Skeletal muscle tissue (tissue), 4 donors: ENCODE results near the gene CD300LF. TPM values are rescaled to one million over a fixed set of nuclear protein-coding genes. Genes with fewer than 3 reads are reported as not detected.

Source experiments
- H3K27ac ChIP-seq: one replicate; pipeline ENCODE4 v1.7.0; 2013; ENCODE audit warnings: mild to moderate bottlenecking, low read depth, low read length, inconsistent platforms
- H3K27me3 ChIP-seq, 3 donors: one replicate each; pipeline ENCODE4 v1.7.0; 2013; ENCODE audit warnings: low read length in 3 of 3; ENCODE audit not compliant: control insufficient read depth in 3 of 3, insufficient read depth in 3 of 3
- H3K36me3 ChIP-seq, 3 donors: one replicate each; pipeline ENCODE4 v1.7.0; 2013; ENCODE audit warnings: low read length in 3 of 3; ENCODE audit not compliant: control insufficient read depth in 3 of 3, insufficient read depth in 3 of 3
- H3K4me1 ChIP-seq, 3 donors: one replicate each; pipeline ENCODE4 v1.7.0; 2013; ENCODE audit warnings: low read length in 3 of 3, mild to moderate bottlenecking in 3 of 3; ENCODE audit not compliant: control insufficient read depth in 3 of 3, insufficient read depth in 3 of 3
- H3K4me3 ChIP-seq, 3 donors: one replicate each; pipeline ENCODE4 v1.7.0; 2013; ENCODE audit warnings: low read length in 3 of 3
- H3K9ac ChIP-seq, 3 donors: one replicate each; pipeline ENCODE4 v1.7.0; 2013; ENCODE audit warnings: low read length in 3 of 3, mild to moderate bottlenecking in 3 of 3, moderate library complexity in 2 of 3, low read depth in 1 of 3
- H3K9me3 ChIP-seq, 3 donors: one replicate each; pipeline ENCODE4 v1.7.0; 2013; ENCODE audit warnings: low read length in 3 of 3; ENCODE audit not compliant: control insufficient read depth in 3 of 3
- total RNA-seq: library from RNA; depleted of rRNA; stranded (reverse); fragments of >200 nt; gene quantifications from one replicate; pipeline ENCODE4 v1.2.3, GENCODE V29; 2014
- donor health status: Osteomylitis.

Gene CD300LF
- total RNA-seq, 1 donor from 2014 or later = 0.52 TPM

DNA sequence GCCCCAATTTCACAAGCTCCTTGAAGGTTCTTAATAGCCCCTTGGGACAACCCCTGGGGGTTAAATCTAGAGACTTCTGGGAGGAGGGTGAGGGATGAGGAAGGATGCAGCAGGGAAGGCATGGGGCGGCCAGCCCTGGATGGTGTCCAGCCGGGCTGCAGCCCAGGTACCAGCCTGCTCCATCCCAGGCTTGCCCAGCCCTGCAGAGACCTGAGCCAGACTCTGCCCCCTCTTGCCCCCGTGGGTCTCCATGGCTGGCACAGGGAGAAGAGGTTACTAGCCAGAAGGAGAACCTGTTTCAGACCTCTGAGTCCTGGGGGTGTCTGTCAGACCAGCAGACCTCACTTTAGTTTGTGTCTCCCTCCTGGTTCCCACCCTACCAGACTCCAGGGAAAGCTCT is 44.2 kb upstream of the CD300LF start:
- H3K4me1 ChIP-seq = peaks cover 33 to 35% (median 34%) of the 10 kb centered on the region in 3 donors
- H3K4me3 ChIP-seq = no peak overlapping the region
- H3K9ac ChIP-seq = no peak overlapping the region
- H3K36me3 ChIP-seq = no peaks in the 10 kb centered on the region
- no peaks in the 10 kb centered on the region for H3K9me3 ChIP-seq
- H3K27me3 ChIP-seq = no peaks in the 10 kb centered on the region
- no peak overlapping the region for H3K27ac ChIP-seq

- H3K27me3 ChIP-seq = peaks cover 0 to 2% (median 0%) of the 10 kb centered on the region in 3 donors
- no peak overlapping the region for H3K27ac ChIP-seq
Observed at GRCh38 chr17:74755533-74755932, 42.8 kb upstream of the CD300LF start.

GRCh38 chr17:74754832-74755231 is 42.1 kb upstream of the CD300LF start:
- Histone ChIP-seq H3K9me3 (no peaks in the 10 kb centered on the region), H3K4me1 (peaks cover 32 to 46% (median 35%) of the 10 kb centered on the region in 3 donors), H3K9ac (no peak overlapping the region)

More at GRCh38 chr17:74755533-74755932, 42.8 kb upstream of the CD300LF start:
- Histone ChIP-seq H3K9ac (no peak overlapping the region), H3K9me3 (no peaks in the 10 kb centered on the region), H3K4me3 (no peak overlapping the region), H3K4me1 (peaks cover 28 to 41% (median 34%) of the 10 kb centered on the region in 3 donors), H3K36me3 (no peaks in the 10 kb centered on the region)

GRCh38 chr17:74752822-74753401 is 40.2 kb upstream of the CD300LF start:
- Histone ChIP-seq H3K36me3 (no peaks in the 10 kb centered on the region), H3K9ac (no peak overlapping the region), H3K4me3 (no peak overlapping the region), H3K9me3 (no peaks in the 10 kb centered on the region), H3K4me1 (peaks cover 24 to 42% (median 25%) of the 10 kb centered on the region in 3 donors), H3K27me3 (peaks cover 0 to 16% (median 5%) of the 10 kb centered on the region in 3 donors), H3K27ac (no peak overlapping the region)

More at GRCh38 chr17:74754832-74755231, 42.1 kb upstream of the CD300LF start:
- Histone ChIP-seq H3K4me3 (no peak overlapping the region), H3K27me3 (peaks cover 0 to 5% (median 5%) of the 10 kb centered on the region in 3 donors), H3K36me3 (no peaks in the 10 kb centered on the region), H3K27ac (no peak overlapping the region)

DNA sequence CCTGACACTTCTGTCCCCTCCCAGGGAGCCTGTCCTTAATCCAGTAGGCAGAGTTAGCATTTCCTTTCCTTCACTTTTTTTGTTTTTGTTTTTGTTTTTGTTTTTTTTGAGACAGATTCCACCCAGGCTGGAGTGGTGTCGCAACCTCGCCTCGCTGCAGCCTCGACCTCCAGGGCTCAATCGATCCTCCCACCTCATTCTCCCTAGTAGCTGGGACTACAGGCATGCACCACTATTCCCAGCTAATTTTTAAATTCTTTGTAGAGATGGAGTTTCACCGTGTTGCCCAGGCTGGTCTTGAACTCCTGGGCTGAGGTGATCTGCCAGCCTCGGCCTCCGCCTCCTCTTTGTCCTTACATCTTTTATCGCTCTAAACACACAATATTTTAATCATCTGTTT is 39.7 kb upstream of the CD300LF start:
- Histone ChIP-seq H3K9me3 (no peaks in the 10 kb centered on the region), H3K27me3 (peaks cover 0 to 16% (median 5%) of the 10 kb centered on the region in 3 donors), H3K9ac (no peak overlapping the region), H3K4me1 (peaks cover 20 to 39% (median 24%) of the 10 kb centered on the region in 3 donors), H3K4me3 (no peak overlapping the region), H3K27ac (no peak overlapping the region), H3K36me3 (no peaks in the 10 kb centered on the region)

- Histone ChIP-seq H3K9ac (peak overlapping the region in 2 of 3 donors; percentile 4 to 45), H3K4me3 (peak overlapping the region; percentile 66 to 83 (median 83)), H3K27me3 (peaks cover 0 to 19% (median 10%) of the 10 kb centered on the region in 3 donors), H3K9me3 (no peaks in the 10 kb centered on the region), H3K27ac (no peak overlapping the region), H3K36me3 (no peaks in the 10 kb centered on the region), H3K4me1 (peaks cover 15 to 42% (median 28%) of the 10 kb centered on the region in 3 donors)
Observed at GRCh38 chr17:74750327-74751069, 37.8 kb upstream of the CD300LF start.

- Histone ChIP-seq H3K4me1 (peaks cover 16 to 42% (median 30%) of the 10 kb centered on the region in 3 donors), H3K9ac (peak overlapping the region in 2 of 3 donors; percentile 45 to 62), H3K9me3 (no peaks in the 10 kb centered on the region), H3K27me3 (peaks cover 0 to 19% (median 10%) of the 10 kb centered on the region in 3 donors), H3K4me3 (peak overlapping the region; percentile 66 to 83 (median 83)), H3K36me3 (no peaks in the 10 kb centered on the region), H3K27ac (no peak overlapping the region)
Observed at GRCh38 chr17:74750039-74750326, 37.3 kb upstream of the CD300LF start.

- Histone ChIP-seq H3K36me3 (no peaks in the 10 kb centered on the region), H3K4me1 (peaks cover 20 to 47% (median 35%) of the 10 kb centered on the region in 3 donors), H3K27me3 (peaks cover 0 to 19% (median 10%) of the 10 kb centered on the region in 3 donors), H3K9me3 (no peaks in the 10 kb centered on the region), H3K9ac (peak overlapping the region; percentile 62 to 81 (median 65)), H3K4me3 (peak overlapping the region; percentile 66 to 83 (median 83)), H3K27ac (peak overlapping the region; percentile 36)
Observed at GRCh38 chr17:74749279-74750038, 36.7 kb upstream of the CD300LF start.

DNA sequence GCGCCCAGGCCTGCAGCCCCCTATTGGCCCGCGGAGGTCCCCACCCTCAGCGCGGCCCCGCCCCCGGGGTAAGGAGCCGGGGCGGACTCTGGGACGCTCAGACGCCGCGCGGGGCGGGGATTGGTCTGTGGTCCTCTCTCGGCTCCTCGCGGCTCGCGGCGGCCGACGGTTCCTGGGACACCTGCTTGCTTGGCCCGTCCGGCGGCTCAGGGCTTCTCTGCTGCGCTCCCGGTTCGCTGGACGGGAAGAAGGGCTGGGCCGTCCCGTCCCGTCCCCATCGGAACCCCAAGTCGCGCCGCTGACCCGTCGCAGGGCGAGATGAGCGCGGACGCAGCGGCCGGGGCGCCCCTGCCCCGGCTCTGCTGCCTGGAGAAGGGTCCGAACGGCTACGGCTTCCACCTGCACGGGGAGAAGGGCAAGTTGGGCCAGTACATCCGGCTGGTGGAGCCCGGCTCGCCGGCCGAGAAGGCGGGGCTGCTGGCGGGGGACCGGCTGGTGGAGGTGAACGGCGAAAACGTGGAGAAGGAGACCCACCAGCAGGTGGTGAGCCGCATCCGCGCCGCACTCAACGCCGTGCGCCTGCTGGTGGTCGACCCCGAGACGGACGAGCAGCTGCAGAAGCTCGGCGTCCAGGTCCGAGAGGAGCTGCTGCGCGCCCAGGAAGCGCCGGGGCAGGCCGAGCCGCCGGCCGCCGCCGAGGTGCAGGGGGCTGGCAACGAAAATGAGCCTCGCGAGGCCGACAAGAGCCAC is 36.0 kb upstream of the CD300LF start, which contains the start of gene NHERF1:
NHERF1 (plus strand) TSS at position 100 of the 750 bp plus-strand sequence; CDS start at position 319, 219 bp downstream.
- H3K4me3 ChIP-seq = peak within 1 kb of the TSS; percentile 66 to 83 (median 83)
- peak within 1 kb of the TSS; percentile 36 for H3K27ac ChIP-seq
- H3K9me3 ChIP-seq = no peaks in the 10 kb centered on the region
- H3K27me3 ChIP-seq = peaks cover 0 to 19% (median 10%) of the 10 kb centered on the region in 3 donors
- no peaks in the 10 kb centered on the region for H3K36me3 ChIP-seq
- H3K9ac ChIP-seq = peak within 1 kb of the TSS; percentile 62 to 81 (median 65)
- H3K4me1 ChIP-seq = peaks cover 20 to 47% (median 39%) of the 10 kb centered on the region in 3 donors
